Kidney epithelial cell (primary cell): ENCODE measurements around the gene TRIM31. TPM values are rescaled to one million over a fixed set of nuclear protein-coding genes. Genes with fewer than 3 reads are reported as not detected.

Source experiments
- DNase-seq: peaks from one replicate; pipeline ENCODE4 v3.0.0-alpha.2; 2010; ENCODE audit warnings: low read depth
- H3K27me3 ChIP-seq: 2 replicates; pipeline ENCODE4 v1.6.0; 2011; ENCODE audit warnings: low read length; ENCODE audit not compliant: control insufficient read depth, insufficient read depth
- H3K36me3 ChIP-seq: 2 replicates; pipeline ENCODE4 v1.5.1; 2011; ENCODE audit warnings: low read length; ENCODE audit not compliant: control insufficient read depth, insufficient read depth
- H3K4me3 ChIP-seq: 2 replicates; pipeline ENCODE4 v1.5.1; 2011; ENCODE audit warnings: low read depth, mild to moderate bottlenecking, control low read depth, low read length
- CTCF ChIP-seq: IDR thresholded peaks from 2 replicates; pipeline ENCODE4 v1.5.1; 2011; ENCODE audit warnings: mild to moderate bottlenecking, moderate library complexity, low read length, control low read depth, inconsistent platforms; ENCODE audit not compliant: insufficient read depth, poor library complexity, severe bottlenecking
- total RNA-seq: library from RNA; depleted of rRNA; stranded (reverse); fragments of >200 nt; gene quantifications from 2 replicates; pipeline ENCODE4 v1.2.3, GENCODE V29; 2015

Gene TRIM31
- total RNA-seq, 1 donor from 2014 or later = not detected

- no peak overlapping the region for H3K4me3 ChIP-seq
- H3K36me3 ChIP-seq = no peaks in the 10 kb centered on the region
- no peak for TF ChIP-seq CTCF
- no peaks in the 10 kb centered on the region for H3K27me3 ChIP-seq
- no peak for DNase-seq
Measured at GRCh38 chr6:30055513-30055912, 57.4 kb downstream of the TRIM31 start.

- H3K36me3 ChIP-seq = no peaks in the 10 kb centered on the region
- no peak for DNase-seq
- H3K4me3 ChIP-seq = no peak overlapping the region
- TF ChIP-seq CTCF = no peak
- H3K27me3 ChIP-seq = no peaks in the 10 kb centered on the region
Measured at GRCh38 chr6:30053682-30054081, 59.2 kb downstream of the TRIM31 start.

Other genes starting within 250 kb of the TRIM31 start
- 832 and 921 TPM in 2 replicates for gene HLA-A, start 170.6 kb downstream of the TRIM31 start, total RNA-seq
- gene POLR1H, start 51.8 kb downstream of the TRIM31 start, total RNA-seq = 29.9 and 33.3 TPM in 2 replicates
- gene PPP1R11, start 45.9 kb downstream of the TRIM31 start, total RNA-seq = 57.6 and 73.4 TPM in 2 replicates
- 0.04 TPM in 1 of 2 replicates, not detected in the other for gene RNF39, start 37.3 kb downstream of the TRIM31 start, total RNA-seq
- gene TRIM40, start 23.1 kb upstream of the TRIM31 start, total RNA-seq = not detected in 2 replicates
- gene TRIM10, start 48.1 kb upstream of the TRIM31 start, total RNA-seq = not detected in 2 replicates
- not detected in 2 replicates for gene TRIM15, start 50.5 kb upstream of the TRIM31 start, total RNA-seq
- gene TRIM26, start 100.3 kb upstream of the TRIM31 start, total RNA-seq = 40.3 and 42.0 TPM in 2 replicates
- gene TRIM39, start 213.8 kb upstream of the TRIM31 start, total RNA-seq = 14.9 and 16.1 TPM in 2 replicates
- 74.3 and 94.5 TPM in 2 replicates for gene RPP21, start 232.1 kb upstream of the TRIM31 start, total RNA-seq